Activated CD8-positive, alpha-beta T cell treated with anti-CD3 and anti-CD28 coated beads, Interleukin-2, amount 10 ng/mL, durations not matched to agents 7 days and 5 days (primary cell): Measurements from ENCODE around the gene POU2F1. TPM values are rescaled to one million over a fixed set of nuclear protein-coding genes. Genes with fewer than 3 reads are reported as not detected.

ENCODE experiments used
- ATAC-seq: fragments of 150-1000 bp; cut with Tn5 transposase; one replicate; pipeline ENCODE4 v1.10.0; 2021; ENCODE audit warnings: moderate library complexity
- CTCF ChIA-PET: fragments of 350-600 bp; sonication (Branson Sonifier 250); formaldehyde crosslinking; loops from one replicate; lab custom pipeline; 2021; ENCODE audit warnings: antibody characterized with exemption; lab: Charles Lee
- POLR2A ChIA-PET: fragments of 350-600 bp; sonication (Branson Sonifier 250); formaldehyde crosslinking; loops from one replicate; lab custom pipeline; 2021; ENCODE audit warnings: antibody characterized with exemption; lab: Charles Lee
- DNase-seq: peaks from one replicate; pipeline ENCODE4 v3.0.0-alpha.2; 2020
- H3K27ac Mint-ChIP-seq: one replicate; pipeline ENCODE4 v1.8.0; 2021; ENCODE audit warnings: mild to moderate bottlenecking, mixed read lengths
- H3K27me3 Mint-ChIP-seq: one replicate; pipeline ENCODE4 v1.8.0; 2021; ENCODE audit warnings: low read depth, mixed read lengths
- H3K36me3 Mint-ChIP-seq: one replicate; pipeline ENCODE4 v1.8.0; 2021; ENCODE audit warnings: low read depth, mixed read lengths
- H3K4me1 Mint-ChIP-seq: one replicate; pipeline ENCODE4 v1.8.0; 2021; ENCODE audit warnings: low read depth, mixed read lengths
- H3K4me3 Mint-ChIP-seq: one replicate; pipeline ENCODE4 v1.8.0; 2021; ENCODE audit warnings: mild to moderate bottlenecking, mixed read lengths
- H3K9me3 Mint-ChIP-seq: one replicate; pipeline ENCODE4 v1.8.0; 2022; ENCODE audit warnings: mixed read lengths; ENCODE audit not compliant: insufficient read depth
- total RNA-seq, 2 experiments: library from RNA; stranded (reverse); gene quantifications; one replicate each; pipeline ENCODE4 v1.2.3, GENCODE V29; 2021

POU2F1 gene
- total RNA-seq, 2 experiments from 2014 or later: 22.7 to 23.3 TPM

- Mint-ChIP-seq H3K4me3 (no peak overlapping the region), H3K4me1 (peaks cover 4% of the 10 kb centered on the region), H3K36me3 (peaks cover 4% of the 10 kb centered on the region), H3K9me3 (peaks cover 14% of the 10 kb centered on the region), H3K27ac (no peak overlapping the region), H3K27me3 (no peaks in the 10 kb centered on the region)
- POLR2A ChIA-PET: no interaction called here
- CTCF ChIA-PET: no interaction called here
- DNase-seq (no peak), ATAC-seq (no peak)
These were observed 12.6 kb upstream of the POU2F1 start for GRCh38 chr1:167207940-167208623.

- Mint-ChIP-seq H3K36me3 (peaks cover 4% of the 10 kb centered on the region), H3K4me3 (no peak overlapping the region), H3K4me1 (peaks cover 4% of the 10 kb centered on the region), H3K27me3 (peaks cover under 1% of the 10 kb centered on the region), H3K27ac (no peak overlapping the region), H3K9me3 (peaks cover 14% of the 10 kb centered on the region)
- DNase-seq (no peak), ATAC-seq (no peak)
- ChIA-PET POLR2A (no interaction called here), CTCF (no interaction called here)
These were observed 12.1 kb upstream of the POU2F1 start for GRCh38 chr1:167208624-167208976.

GRCh38 chr1:167209044-167209443, 11.6 kb upstream of the POU2F1 start:
- no peak for ATAC-seq
- Mint-ChIP-seq H3K4me1 (peaks cover 4% of the 10 kb centered on the region), H3K4me3 (no peak overlapping the region), H3K27me3 (peaks cover 5% of the 10 kb centered on the region), H3K9me3 (peaks cover 14% of the 10 kb centered on the region), H3K36me3 (peaks cover 4% of the 10 kb centered on the region), H3K27ac (no peak overlapping the region)
- ChIA-PET CTCF (interaction anchor here (2.5 kb wide), 1 partner anchor 11 kb away, joined by 22 read pairs; the partner anchor contains the start of gene POU2F1), POLR2A (interaction anchor here (3.1 kb wide), 1 partner anchor 11 kb away, joined by 14 read pairs; the partner anchor contains the start of gene POU2F1)
- DNase-seq: no peak

GRCh38 chr1:167210966-167211674, 9.6 kb upstream of the POU2F1 start:
- H3K4me1 Mint-ChIP-seq: peaks cover 4% of the 10 kb centered on the region
- ATAC-seq: no peak
- no peak overlapping the region for H3K4me3 Mint-ChIP-seq
- H3K27ac Mint-ChIP-seq: no peak overlapping the region
- ChIA-PET POLR2A (interaction anchor here (3.1 kb wide), 1 partner anchor 9 kb away, joined by 14 read pairs; the partner anchor contains the start of gene POU2F1), CTCF (interaction anchor here (0.8 to 2.5 kb wide), 4 partner anchors 9 to 198 kb away, joined by 3 to 22 read pairs (median 3); partner anchors contain the start of gene POU2F1)
- no peak for DNase-seq
- H3K9me3 Mint-ChIP-seq: peaks cover 14% of the 10 kb centered on the region
- H3K27me3 Mint-ChIP-seq: peaks cover 11% of the 10 kb centered on the region
- H3K36me3 Mint-ChIP-seq: peaks cover 4% of the 10 kb centered on the region

GRCh38 chr1:167212025-167212424, 8.7 kb upstream of the POU2F1 start:
- Mint-ChIP-seq H3K9me3 (peaks cover 14% of the 10 kb centered on the region), H3K4me3 (no peak overlapping the region), H3K36me3 (peaks cover 4% of the 10 kb centered on the region), H3K27me3 (peaks cover 11% of the 10 kb centered on the region), H3K27ac (no peak overlapping the region), H3K4me1 (peaks cover 4% of the 10 kb centered on the region)
- no peak for ATAC-seq
- ChIA-PET POLR2A (interaction anchor here (3.1 kb wide), 1 partner anchor 8 kb away, joined by 14 read pairs; the partner anchor contains the start of gene POU2F1), CTCF (interaction anchor here (0.8 kb wide), 1 partner anchor 145 kb away, joined by 3 read pairs; no protein-coding TSS in a partner anchor)
- no peak for DNase-seq

- Mint-ChIP-seq H3K27ac (no peak overlapping the region), H3K4me1 (peaks cover 7% of the 10 kb centered on the region), H3K36me3 (peaks cover 2% of the 10 kb centered on the region), H3K27me3 (peaks cover 11% of the 10 kb centered on the region), H3K9me3 (no peaks in the 10 kb centered on the region), H3K4me3 (no peak overlapping the region)
- ATAC-seq (no peak), DNase-seq (no peak)
- CTCF ChIA-PET: no interaction called here
- POLR2A ChIA-PET: no interaction called here
These were observed 3.9 kb upstream of the POU2F1 start for GRCh38 chr1:167216809-167217208.

- ATAC-seq: no peak
- Mint-ChIP-seq H3K36me3 (peaks cover 6% of the 10 kb centered on the region), H3K4me1 (peaks cover 27% of the 10 kb centered on the region), H3K4me3 (peak overlapping the region; percentile 91), H3K27ac (peak overlapping the region; percentile 95), H3K9me3 (no peaks in the 10 kb centered on the region), H3K27me3 (peaks cover 5% of the 10 kb centered on the region)
- no peak for DNase-seq
- ChIA-PET POLR2A (interaction anchor here (0.6 to 2.0 kb wide), 10 partner anchors 9 to 717 kb away, joined by 3 to 14 read pairs (median 4); partner anchors contain the start of genes CD247, DCAF6 and POGK), CTCF (interaction anchor here (1.0 to 5.8 kb wide), 26 partner anchors 9 to 343 kb away, joined by 3 to 32 read pairs (median 7); partner anchors contain the start of genes CD247 and TADA1)
These were observed 1.5 kb upstream of the POU2F1 start for GRCh38 chr1:167219194-167219593.

GRCh38 chr1:167219646-167220536, 795 bp upstream of the POU2F1 start:
- peaks cover under 1% of the 10 kb centered on the region for H3K27me3 Mint-ChIP-seq
- H3K36me3 Mint-ChIP-seq: peaks cover 6% of the 10 kb centered on the region
- peak overlapping the region; percentile 95 for H3K27ac Mint-ChIP-seq
- ChIA-PET POLR2A (interaction anchor here (0.6 to 2.0 kb wide), 30 partner anchors 9 to 716 kb away, joined by 3 to 14 read pairs (median 3); partner anchors contain the start of genes CD247, DCAF6 and POGK), CTCF (interaction anchor here (0.6 to 5.8 kb wide), 60 partner anchors 9 to 716 kb away, joined by 3 to 32 read pairs (median 4); partner anchors contain the start of genes CD247, CREG1, DCAF6 and GPA33)
- no peaks in the 10 kb centered on the region for H3K9me3 Mint-ChIP-seq
- peaks cover 27% of the 10 kb centered on the region for H3K4me1 Mint-ChIP-seq
- ATAC-seq (peak; percentile 69), DNase-seq (peak; percentile 96)
- peak overlapping the region; percentile 91 for H3K4me3 Mint-ChIP-seq

- Mint-ChIP-seq H3K27me3 (no peaks in the 10 kb centered on the region), H3K4me1 (peaks cover 34% of the 10 kb centered on the region), H3K4me3 (peak overlapping the region; percentile 91), H3K27ac (peak overlapping the region; percentile 95), H3K36me3 (peaks cover 10% of the 10 kb centered on the region), H3K9me3 (no peaks in the 10 kb centered on the region)
- DNase-seq: no peak
- ATAC-seq: peak; percentile 9
- POLR2A ChIA-PET: interaction anchor here (0.7 to 1.8 kb wide), 14 partner anchors 12 to 345 kb away, joined by 3 to 7 read pairs (median 4); partner anchors contain the start of gene TADA1
- CTCF ChIA-PET: interaction anchor here (0.9 to 5.8 kb wide), 22 partner anchors 9 to 715 kb away, joined by 3 to 32 read pairs (median 6); partner anchors contain the start of genes CREG1, DCAF6 and GPA33
These were observed 546 bp downstream of the POU2F1 start for GRCh38 chr1:167221126-167221737.
